SKM-1 (cell line): ENCODE data around the gene TRMT10C.
A peak's percentile ranks its signal among the peaks of the same experiment; 100 is the strongest.
"Not testable (repeated sequence)": the region's sequence is repeated elsewhere in the genome, so short reads cannot be mapped to it uniquely, and the experiment has no call there.

Experiments
- DNase-seq: peaks from one replicate; lab custom pipeline; 2025; ENCODE audit not compliant: unreplicated experiment; lab: John Stamatoyannopoulos, UW

TRMT10C gene

DNA sequence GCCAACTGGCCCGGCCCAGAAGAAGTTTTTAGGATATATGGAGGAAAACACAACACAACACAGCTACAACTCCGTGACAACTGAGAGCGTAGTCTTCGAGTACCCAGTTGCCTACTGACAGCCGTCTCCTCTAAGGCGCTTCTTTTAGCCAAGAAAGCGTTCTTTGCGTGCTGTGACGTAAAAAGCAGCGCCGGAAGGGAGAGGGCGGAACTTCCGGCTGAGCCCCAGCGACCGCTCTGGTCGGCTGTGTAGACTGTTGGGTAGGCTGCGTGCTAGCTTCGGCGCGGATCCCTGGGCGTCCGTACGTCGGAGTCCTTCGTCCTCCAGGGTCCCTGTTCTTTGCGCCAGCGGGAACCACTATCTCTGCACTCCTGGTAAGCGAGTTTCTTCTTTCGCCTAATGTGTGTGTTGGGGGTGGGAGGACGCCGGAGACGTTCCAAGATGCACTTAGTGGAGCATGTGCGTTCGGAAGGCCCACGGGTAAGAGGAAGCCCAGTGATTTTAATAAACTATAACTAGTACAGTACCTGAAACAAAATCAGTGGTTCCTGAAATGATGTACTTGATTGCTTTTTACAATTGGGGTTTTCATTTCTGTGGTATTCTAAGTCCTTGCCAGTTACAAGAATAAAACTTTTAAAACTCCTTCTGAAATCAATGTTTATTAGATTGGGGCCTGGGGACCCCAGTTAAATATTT, at the start of gene TRMT10C:
Gene TRMT10C, plus strand, starts transcription at position 239 of the 699 bp plus-strand sequence. CDS start 2,914 bp downstream, outside the sequence.
- peak; percentile 84 for DNase-seq

DNA sequence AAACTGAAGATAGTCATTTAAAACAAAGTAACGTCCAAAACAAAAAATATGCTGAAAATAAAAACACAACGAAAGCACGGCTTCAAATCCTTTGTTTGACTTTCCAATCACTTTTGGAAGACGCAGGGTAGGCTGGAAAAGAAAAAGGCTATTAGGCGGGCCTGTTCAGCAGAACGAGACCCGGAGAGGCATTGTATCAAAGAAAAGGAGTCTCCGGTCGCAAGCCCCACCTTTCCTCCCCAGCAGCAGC, 49.3 kb upstream of the TRMT10C start:
- DNase-seq = no peak

DNA sequence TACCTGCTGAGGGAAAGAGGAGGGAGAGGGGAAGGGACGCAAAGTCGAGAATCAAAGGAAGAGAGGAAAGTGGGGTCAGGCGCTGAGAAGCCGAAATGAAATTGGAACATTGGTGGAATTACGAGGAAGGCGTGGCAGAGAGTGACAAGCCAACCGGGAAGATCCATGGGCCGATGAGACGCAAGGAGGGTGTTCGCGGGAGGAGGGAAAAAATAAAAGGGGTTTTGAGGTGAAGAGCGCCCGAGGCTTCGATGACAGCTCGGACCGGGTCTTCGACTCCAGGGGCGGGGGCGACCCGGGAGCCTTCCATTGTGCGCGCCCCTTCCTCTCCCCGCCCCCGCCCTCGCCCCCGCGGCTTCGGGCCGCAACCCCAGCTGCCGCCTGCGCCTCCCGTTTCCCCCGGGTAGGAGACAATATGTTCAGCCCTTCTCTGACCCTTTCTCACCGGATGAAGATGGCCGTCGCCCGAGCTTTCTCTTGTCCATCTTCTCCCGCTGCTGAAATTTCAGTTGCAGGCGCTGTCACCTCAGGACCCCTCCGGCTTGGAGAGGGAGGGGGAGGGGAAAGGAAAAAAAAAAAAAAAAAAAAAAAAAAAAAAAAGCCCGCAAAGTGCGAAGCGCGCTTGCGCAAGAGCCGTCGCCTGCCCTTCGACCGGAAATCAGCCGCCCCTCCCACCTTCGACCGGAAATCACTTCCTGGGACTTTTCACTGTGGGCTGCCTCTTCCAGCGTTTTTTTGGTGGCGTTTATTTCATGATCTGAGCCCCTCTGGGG, 48.8 kb upstream of the TRMT10C start, which contains the start of gene SENP7:
Gene SENP7, minus strand, starts transcription at position 567 of the 773 bp plus-strand sequence. Its CDS starts 82 bp downstream, at position 485.
- DNase-seq = peak; percentile 75

DNA sequence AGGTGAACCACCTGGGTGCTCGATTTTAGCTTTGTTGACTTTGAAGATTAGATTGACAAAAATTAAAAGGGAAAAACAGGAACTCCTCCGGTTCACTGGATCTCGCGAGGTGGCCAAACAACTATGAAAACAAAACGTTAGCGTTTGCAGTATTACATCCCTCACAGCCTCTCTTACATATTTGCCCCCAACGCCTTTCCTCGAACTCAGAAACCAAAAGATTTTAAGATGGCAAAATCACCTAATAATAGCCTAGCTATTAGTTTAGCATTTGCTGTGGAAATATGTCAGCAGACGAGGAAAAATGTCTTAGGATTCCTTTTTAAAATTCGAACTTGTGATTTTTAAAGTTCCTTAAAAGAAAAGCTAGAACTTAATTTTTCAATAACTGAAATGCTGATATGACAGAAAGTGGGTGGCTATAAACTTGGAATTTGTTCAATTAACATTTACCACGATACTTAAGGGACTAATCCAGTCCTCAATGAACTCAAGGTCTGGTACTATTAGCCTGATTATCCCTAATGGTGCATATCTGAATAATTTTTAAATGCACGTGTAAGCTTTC, 48.2 kb upstream of the TRMT10C start:
- peak; percentile 75 for DNase-seq

DNA sequence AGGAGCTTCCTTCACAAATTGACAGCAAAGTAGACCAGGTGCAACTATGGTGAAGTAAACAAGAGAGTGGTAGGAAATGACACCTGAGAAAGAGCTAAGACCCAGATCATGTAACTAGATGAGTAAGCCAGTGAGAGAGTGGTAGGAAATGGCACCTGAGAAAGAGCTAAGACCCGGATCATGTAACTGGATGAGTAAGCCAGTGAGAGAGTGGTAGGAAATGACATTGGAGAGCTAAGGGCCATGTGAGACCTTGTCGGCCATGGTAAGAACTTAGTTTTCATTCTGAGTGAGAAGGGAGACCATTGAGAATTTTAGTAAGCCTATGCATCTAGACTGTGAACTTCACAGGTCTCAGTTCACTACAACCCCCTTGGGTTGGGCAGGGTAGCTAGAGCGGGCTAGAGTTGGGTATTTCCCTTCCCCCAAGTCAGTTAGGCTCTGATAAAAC, 43.2 kb upstream of the TRMT10C start:
- DNase-seq = no peak

DNA sequence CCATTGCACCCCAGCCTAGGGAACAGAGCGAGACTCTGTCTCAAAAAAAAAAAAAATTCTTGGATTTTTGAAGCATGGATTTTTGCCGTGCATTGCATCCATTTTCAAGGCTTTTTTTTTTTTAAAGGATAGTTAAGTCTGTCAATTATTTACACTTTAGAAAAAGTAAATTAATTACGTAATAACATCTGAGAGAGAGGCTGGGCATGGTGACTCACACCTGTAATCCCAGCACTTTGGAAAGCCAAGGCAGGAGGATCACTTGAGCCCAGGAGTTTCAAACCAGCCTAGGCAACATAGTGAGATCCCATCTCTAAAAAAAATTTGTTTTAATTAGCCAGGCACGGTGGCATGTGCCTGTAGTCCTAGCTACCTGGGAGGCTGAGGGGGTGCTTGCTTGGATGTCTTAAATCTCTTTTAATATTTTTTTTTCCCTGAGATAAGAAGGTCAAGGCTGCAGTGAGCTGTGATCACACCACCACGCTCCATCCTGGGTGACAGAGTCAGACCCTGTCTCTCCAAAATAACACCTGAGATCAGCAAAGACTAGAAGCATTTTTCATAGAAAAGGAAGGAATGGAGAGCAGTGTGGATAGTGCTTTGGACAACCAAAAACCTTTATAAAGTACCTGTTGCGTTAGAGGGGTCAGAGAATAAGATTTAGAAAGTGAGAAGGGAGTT, 41.8 kb upstream of the TRMT10C start:
- DNase-seq = no peak

DNA sequence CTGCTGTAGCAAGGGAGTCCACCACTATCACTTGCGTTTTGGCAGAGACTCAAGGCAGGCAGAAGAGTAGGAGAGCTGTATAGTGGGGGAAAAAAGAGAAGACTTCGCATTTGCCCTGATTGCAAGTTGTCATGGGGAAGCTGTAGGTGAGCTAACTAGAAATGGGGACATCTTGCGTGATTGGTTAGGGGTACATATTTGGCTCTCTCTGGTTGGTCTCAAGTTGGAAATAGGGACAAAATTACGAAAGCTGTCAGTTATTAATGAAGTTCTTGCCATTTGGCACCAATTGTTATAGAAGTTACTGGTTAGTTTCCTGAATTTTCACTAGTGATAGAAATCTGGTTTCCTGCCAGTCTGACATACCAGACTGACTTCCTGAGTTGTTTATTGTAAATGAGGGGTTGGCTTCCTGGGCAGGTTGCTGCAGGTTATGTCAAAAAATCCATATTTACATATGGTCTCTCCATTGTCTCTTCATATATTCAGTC, 40.4 kb upstream of the TRMT10C start:
- no peak for DNase-seq

DNA sequence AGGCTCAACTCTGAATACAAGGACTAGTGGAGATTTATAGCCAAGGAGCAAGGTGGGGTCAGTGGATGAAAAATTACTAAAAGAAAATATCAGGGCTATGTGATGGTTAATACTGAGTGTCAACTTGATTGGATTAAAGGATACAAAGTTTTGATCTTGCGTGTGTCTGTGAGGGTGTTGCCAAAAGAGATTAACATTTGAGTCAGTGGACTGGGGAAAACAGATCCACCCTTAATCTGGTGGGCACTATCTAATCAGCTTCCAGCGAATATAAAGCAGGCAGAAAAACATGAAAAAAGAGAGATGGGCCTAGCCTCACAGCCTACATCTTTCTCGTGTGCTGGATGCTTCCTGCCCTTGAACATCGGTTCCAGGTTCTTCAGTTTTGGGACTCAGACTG, 34.2 kb upstream of the TRMT10C start:
- DNase-seq = no peak

DNA sequence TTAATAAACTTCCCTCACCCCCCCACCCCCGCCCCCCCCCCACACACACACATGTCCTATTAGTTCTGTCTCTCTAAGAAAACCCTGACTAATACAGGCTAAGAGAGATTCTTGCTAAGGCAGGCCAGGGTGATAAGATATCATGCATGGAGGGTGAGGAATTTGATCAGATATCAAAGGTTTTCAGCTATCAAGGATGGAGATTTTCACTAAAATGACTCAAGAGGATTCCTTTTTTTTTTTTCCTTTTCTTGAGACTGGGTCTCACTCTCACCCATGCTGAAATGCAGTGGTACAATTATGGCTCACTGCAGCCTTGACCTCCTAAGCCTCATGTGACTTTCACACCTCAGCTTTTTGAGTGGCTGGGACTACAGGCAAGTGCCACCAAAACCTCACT, 33.8 kb upstream of the TRMT10C start:
- DNase-seq = no peak

DNA sequence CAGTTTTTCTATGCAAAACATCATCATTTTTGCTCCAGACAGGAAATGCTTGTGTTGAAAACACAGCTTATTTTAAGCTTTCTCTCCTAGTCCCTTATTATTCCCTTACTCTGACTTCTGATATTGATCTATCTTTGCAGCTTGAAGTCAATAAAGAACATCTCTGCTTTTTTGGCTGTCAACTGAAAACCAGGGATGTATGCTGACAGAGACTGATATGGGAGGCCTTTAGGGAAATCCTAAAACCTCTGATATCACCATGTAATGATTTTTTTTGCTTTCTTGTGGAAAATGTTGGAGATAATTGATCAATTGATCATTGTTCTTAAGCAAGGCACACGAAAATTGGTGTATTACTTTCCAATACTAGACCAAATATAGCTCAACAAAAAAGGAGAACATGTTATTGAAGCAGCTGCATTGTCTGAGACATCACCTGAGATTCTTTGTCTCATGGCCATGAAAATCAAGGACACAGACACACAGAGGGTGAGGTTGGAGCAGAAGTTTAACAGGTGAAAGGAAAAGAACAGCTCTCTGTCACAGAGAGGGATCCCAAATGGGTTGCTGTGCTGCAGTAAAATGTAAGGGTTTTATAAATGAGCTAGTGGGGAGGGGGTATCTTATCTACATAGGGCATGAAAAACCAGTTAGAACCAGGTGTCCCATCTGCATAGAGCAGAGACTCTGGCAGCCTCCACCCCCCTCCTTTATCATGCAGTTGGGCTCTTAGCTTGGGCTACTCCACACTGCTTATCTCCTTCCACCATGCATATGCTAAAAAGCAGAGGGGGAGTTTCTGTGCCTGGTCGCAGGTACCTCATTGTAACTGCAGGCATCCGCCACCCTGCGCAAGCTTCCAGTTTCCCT, 31.6 kb upstream of the TRMT10C start:
- DNase-seq = no peak

DNA sequence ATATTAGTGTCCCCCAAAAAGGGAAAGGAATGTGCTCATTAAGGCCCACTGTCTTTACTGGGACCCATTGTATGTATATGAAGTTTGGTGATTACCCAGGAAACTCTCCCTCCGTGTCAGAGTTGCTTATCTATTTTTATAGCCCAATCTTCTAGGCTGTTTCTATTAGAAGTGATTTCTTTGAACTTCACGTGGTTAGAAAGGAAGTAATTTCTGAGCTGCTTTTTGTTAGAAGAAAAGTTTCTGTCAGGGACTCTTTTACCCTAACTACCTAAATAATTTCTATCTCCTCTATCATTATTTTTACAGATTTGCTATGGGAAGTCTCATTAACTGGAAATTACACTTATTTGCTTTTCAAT, 31.0 kb upstream of the TRMT10C start:
- DNase-seq = no peak

DNA sequence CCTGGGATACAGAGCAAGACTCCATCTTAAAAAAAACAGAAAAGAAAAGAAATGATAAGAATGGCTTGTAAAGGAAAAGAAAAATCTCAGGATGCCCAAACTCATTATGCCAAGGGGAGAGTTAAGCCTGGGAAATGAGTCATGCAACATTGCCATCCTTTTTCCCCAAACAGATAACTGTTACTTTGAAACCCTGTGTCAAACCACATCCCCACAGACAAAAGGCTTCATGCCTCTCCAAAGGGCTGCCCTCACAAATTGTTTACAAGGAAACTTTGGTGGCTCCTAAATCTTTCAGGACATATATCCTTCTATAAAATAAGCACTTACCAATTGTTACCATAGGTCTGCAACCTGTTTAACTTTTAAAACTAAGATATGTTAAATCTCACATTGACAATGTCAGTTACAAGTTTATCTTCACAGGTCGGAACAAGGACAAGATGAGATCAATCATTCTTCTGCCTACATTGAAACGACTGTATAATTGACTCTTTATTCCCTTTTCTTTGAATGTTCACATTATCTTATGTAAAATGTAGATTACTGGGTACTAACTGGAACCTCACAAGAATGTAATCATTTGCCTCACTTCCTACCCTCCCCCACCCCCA, 30.1 kb upstream of the TRMT10C start:
- DNase-seq = no peak

DNA sequence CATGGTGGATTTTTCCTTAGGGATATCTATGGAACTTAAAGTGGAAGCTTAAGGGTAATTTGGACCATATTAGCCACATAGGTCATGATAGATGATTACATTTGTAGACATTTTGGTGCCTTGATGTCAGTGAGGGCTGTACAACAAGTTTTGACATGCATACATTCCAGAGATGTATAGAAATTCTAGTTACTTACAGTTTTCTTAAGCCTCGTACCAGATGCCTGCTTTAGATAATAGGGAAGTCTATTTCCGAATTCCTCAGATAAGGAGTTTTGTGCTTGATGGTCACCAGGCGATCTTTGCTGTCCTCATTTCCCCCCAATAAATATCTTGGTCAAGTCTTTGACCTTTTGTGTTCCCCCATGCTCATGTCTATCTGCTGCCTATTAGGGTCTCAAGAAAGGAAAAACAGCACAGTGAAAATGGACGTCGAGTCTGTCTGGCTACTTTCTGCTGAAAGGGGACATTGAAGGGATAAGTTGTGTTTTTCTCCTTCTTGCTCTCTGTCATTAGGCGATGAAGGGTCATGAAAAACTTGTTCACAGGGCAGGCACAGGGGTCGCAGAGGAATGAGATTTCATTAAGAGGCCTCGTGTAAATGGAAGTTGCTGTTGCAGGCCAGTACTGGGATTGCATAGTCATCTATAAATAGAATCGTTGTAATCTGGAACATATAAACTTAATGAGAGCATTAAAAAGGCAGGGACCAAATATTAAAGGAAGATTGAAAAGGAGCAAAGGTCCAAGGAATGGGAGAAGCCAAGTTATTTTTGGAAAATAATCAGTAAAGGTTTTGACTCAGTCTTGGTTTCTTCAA, 28.7 kb upstream of the TRMT10C start:
- no peak for DNase-seq

DNA sequence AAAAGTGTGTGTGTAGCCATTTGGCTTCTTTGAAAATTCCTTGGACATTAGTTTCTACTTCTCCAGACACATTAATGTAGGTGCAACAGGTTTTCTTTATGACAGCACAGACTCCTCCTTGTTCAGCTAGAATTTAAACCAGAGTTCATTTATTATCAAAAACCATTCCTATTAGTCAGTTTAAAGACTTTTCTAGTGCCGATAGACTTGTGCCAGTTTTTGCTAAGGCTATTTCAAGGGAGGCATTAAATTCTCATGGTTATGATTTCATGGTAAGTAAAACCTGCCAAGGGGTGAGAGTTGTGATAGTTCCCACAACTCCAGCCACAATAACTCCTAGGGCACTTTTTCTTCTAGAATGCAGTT, 28.1 kb upstream of the TRMT10C start:
- no peak for DNase-seq

DNA sequence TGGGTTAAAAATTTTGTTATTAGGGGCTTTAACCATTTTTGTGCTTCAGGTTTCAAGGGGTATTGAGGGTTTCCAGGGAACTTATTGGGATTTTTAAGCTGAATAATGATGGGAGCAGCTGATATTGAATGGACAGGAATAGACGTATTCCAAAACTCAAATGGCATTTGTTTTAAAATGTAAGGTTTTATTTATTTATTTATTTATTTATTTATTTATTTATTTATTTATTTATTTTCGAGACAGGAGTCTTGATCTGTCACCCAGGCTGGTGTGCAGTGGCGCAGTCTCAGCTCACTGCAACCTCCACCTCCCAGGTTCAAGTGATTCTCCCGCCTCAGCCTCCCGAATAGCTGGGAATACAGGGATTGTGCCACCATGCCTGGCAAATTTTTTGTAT, 26.4 kb upstream of the TRMT10C start:
- no peak for DNase-seq

DNA sequence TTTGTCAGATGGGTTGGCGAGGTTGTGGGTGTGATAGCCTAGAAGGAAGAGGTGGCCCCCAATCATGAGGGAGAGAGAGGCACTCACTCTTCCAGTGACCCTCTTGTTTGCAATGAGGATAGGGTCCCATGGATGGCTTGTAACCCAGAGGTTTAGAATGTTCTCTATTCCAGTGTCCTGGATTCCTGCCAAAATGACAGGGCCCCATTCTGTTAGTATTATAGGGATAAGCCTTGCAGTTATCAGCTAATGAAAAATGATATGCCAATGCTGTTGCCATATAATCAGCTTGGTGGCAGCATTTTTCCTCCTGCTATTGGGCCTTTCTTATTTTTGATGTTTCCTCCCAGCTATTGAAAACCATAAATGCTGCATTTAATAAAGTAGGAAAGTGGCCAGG, 25.4 kb upstream of the TRMT10C start:
- no peak for DNase-seq

DNA sequence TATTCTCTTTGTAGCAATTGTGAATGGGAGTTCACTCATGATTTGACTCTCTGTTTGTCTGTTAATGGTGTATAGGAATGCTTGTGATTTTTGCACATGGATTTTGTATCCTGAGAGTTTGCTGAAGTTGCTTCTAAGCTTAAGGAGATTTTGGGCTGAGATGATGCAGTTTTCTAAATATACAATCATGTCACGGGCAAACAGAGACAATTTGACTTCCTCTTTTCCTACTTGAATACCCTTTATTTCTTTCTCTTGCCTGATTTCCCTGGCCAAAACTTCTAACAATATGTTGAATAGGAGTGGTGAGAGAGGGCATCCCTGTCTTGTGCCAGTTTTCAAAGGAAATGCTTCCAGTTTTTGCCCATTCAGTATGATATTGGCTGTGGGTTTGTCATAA, 24.7 kb upstream of the TRMT10C start:
- DNase-seq = not testable (repeated sequence)

DNA sequence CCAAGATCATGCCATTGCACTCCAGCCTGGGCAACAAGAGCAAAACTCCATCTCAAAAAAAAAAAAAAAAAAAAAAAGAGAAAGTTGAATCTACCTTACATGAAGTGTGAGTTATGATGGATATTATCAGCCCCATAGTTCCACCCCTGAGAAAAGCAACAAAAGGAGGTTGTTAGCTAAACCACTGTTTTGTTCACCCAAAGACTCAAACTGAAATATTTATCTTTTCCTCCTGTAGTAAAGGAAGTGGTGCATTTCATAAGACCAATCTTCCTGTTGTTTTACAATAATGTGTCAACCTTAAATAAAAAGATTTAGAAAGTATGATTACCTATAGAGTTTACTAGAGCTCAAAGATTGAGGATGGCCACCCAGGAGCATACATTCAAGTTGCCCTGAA, 18.7 kb upstream of the TRMT10C start:
- DNase-seq = no peak

DNA sequence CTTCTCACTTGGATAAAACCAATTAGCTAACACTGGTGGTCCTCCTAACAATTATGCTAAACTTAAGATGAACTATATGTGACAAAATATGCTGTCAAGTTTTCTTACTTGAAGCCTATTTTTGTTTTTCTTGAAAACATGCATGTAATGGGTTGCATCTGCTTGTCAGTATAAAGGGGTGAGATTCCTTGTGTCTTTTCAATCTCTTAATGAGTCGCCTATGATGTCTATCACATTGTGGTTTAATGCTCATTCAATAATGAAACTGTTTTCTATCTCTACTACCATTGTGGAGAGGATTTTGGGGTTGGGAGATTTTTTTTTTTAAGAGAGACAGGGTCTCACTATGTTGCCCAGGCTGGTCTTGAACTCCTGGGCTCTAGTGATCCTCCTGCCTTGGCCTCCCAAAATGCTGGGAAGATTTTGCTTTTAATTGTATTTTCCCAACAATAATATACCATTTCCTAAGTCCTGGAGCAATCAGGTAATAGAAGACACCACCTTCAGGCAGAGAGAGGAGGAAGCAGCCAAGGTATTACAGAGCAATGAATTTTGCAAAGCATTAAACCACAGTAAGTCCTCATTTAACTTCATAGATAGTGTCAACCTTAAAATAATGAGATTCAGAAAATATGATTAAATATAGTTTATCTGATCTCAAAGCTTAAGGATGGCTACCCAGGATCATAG, 17.4 kb upstream of the TRMT10C start:
- DNase-seq = no peak
